Activated CD8-positive, alpha-beta memory T cell treated with anti-CD3 and anti-CD28 coated beads, Interleukin-2, amount 50 U/mL, for 24 hours (primary cell): ENCODE results near the gene TUT1.
A peak's percentile ranks its signal among the peaks of the same experiment; 100 is the strongest.
"Not testable (repeated sequence)": the region's sequence is repeated elsewhere in the genome, so short reads cannot be mapped to it uniquely, and the experiment has no call there.

Experiments used
- DNase-seq: peaks from one replicate; pipeline ENCODE4 v3.0.0-alpha.2; 2020; ENCODE audit errors: extremely low read depth

Gene TUT1

DNA sequence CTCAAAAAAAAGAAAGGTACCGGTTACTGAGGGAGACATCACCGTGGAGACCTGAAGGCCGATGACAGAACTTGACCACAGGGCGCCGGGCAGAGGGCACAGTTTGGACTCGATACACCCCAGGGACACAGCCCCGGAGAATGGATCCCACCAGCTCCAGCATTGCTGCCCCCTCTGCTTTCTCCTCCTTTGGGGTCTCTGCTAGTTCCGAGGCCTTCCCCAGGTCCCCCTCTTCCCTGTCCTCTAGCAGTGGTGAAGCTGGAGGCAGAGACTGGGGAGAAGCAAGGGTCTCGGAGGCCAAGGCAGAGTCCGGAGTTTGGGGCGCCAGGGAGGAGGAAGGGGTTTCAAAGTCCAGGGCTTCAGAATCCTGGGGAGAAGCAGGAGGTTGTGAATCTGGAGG lies 12.8 kb downstream of the TUT1 start:
- DNase-seq, result no peak

DNA sequence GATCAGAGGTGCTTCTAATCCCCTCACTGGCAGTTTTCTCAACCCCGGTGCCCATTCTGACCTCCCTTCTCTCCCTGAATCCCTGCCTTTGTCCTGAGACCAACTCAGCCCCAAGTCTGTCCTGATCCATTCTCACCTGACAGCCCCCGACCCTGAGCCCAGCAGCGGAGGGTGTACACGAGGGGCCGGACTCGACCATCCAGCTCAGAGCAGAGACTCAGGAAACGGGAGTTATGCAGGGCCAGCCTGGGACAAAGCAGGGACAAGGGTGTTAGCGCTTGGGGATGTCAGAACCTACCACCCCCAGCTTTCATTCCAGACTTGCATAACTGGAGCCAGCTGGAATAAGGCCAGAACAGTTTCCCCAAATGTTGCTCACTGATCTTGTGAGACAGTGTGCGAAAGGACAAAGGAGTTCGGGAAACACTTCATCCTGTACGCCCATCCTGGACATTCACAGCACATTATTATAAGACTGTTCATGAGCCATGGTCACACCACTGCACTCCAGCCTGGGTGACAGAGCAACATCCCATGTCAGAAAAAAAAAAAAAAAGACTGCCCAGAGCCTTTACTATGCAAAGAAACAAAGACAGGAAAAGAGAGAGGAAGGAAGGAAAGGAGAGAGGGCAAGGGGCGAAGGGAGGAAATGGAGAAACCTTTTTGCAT lies 14.1 kb downstream of the TUT1 start:
- DNase-seq, result no peak

DNA sequence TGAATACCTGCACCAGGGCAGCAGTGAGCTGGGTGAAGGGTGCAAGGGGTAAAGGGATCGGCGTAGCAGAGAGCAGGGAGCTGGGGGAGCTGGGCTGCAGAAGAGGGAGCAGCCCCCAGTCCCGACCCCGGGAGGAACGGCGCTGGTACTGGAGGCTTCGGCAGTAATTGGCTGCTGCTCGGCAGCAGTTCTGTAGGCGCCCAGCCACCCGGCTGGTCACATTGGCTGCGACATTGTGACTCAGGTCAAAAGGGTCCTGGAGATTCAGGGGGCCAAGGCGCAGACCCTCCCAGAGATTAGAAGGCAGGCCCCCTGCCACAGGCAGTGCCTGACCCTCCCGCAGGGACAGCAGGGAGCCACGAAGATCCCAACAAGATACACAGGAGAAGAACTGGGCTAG lies 15.5 kb downstream of the TUT1 start:
- no peak for DNase-seq

DNA sequence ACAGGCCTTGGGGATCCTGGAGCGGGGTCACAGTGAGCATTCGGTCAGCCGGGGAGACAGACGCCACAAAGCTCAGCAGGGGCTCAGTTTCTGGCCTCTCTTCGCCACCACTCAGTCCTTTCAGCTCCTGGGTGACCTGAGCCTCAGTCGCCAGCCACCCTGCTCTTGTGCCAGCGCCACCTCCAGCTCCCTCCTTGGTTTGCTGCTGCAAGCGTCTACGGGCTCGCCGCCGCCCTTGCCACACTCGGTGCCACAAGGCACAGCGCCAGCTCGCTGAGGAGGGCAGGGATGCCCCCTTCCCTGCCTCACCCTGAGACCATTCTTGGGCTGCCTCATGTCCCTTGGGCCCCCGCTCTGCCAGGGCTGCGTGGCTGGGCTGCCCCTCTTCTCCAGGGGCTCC lies 16.2 kb downstream of the TUT1 start:
- no peak for DNase-seq

DNA sequence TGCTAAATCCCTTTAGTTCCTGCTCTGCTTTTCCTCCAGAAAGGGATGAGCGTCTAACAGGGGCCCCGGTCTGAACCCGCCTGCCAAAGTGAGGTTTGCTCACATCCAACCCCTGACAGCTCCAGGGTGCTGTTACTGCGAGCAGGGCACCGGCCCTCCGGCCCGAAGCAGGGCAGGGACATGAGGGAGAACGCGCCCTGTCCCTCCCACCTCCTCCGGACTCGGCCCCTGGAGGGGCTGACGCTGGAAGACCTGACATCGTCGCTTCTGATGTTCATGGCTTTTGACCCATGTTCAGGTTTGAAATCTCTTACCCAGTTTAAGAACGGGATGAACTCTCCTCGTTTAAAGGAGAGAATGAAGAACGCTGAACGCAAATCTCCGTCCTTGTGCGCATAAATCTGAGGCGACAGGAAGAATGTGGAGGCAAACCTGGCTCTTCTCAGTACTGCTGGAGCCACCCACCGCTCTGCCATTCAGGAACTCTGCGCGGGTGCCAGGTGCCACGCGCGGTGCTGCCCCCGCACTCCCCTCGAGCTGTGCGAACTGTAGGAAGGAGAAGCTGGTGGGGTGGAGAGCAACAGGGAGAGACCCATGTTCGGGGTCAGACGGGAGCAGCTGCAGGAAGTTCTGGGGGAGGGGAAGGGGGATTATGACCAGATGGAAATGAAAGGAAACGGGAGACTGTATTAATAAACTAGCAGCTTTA lies 16.8 kb downstream of the TUT1 start:
- no peak for DNase-seq

DNA sequence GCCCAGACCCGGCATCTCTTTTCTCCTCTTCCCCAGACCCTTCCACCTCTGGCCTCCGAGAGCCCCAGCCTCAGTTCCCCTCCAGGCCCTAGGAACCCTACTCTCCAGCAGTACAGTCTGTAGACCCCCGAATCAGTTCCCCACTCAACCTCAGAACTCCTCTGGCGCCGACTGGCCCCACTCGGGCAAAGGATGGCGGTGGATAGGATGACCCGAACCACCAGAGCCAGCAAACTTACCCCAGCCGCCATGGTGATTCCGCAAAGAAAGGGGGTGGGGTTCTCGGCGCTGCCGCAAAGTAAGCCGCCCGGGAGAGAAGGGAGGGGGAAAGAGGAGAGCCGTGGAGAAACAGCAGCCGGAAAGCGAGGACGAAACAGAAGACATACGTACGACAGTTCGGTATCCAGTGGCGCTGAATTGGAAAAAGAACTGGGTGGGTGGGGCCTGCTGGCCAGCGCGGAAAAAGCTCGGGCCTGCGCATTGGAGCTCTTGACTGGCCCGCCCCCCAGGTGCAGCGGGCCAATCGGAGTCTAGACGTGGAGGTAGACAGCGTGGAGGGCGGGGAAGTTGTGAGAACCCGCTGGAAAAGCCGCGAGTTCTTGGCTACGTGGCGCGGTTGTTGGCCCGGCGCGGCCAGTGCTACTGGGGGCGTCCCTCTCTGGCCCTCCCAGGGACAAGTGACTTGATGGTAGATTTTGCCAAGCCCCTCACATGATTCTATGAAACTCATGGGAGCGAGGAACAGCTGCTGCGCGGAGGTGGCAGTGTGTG lies 17.5 kb downstream of the TUT1 start, which contains the start of gene EEF1G:
EEF1G (minus strand) TSS at position 300 of the 771 bp plus-strand sequence; CDS start at position 251, 49 bp downstream.
- DNase-seq, result peak; percentile 96

DNA sequence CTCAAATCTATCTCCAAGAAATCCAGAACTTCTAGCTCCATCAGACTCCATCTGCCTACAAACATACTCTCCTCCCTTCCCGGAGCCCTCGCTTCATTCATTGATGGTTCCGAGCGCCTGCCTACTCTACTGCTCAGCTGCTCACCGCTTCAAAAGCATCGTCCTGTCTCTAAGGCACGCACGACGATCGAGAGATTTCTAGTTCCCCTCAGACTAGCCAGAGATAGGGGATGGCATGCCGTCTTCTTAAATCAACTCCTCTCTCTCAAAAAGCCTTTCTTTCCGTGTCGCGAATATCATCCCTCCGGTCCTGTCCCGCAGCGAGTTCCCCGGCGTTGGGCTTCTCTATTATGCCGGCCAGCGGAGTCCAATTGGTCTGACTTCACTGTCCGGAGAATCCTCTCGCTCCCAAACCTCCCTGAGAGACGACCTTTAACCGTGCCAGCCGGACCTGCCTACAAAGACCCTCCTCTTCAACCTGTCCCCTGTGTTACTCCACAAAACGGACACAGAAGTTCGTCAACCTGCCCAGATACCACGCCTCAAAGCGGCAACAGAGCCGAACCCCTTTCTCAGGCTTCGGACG lies 18.2 kb downstream of the TUT1 start:
- DNase-seq, result no peak

DNA sequence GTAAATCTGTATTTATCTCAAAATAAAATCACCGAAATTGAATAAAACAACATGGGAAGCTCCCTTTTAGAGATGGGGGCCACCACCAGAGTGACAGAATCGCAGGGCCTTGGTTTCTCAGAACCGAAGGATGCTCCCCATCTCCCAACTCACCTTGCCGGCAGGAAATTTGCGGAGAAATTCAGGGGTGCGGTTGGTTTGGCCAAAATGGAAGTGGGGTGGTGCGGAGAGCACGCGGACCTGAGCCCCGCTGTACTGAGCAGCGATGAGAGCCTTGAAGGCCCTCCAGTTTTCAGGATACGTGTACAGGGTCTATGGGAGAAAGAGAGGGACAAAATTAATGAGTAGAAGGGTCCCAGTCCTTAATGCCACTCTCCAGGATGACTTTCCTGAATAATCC lies 18.9 kb downstream of the TUT1 start:
- no peak for DNase-seq

DNA sequence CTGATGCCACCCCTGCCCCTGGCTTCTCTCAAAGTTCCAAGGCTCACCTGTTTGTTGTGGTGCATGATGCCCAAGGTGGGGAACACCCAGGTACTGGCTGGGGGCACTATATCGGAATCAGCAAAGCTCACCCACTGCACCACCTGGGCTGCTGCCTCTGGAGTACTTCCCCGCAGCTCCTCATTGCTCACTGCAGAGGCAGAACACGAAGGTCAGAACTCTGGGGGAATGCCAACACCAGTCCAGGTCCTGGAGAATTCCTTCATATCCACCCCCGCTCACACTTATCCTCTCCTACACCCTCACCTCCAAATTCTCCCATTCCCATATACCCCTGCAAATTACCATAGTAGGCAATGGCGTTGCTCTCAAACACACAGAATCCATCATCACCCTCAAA lies 19.8 kb downstream of the TUT1 start:
- DNase-seq, result not testable (repeated sequence)

DNA sequence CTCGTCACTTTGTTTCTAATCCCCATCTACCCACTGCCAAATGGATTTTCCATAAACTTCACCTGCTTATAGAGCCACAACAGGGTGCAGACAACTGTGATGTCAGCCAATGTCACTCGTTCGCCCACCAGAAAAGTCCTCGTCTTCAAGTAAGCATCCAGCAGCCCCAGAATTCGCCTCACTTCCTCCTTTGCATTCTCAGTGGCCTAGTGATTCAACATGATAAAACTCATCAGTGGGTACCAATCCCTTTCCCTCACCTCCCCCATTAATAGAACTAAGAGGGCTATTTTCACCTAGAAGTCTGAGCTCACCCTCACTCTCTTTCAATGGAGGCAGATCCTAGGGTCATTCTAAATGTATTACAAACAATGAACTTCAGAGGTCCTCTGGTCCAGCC lies 20.4 kb downstream of the TUT1 start:
- not testable (repeated sequence) for DNase-seq

DNA sequence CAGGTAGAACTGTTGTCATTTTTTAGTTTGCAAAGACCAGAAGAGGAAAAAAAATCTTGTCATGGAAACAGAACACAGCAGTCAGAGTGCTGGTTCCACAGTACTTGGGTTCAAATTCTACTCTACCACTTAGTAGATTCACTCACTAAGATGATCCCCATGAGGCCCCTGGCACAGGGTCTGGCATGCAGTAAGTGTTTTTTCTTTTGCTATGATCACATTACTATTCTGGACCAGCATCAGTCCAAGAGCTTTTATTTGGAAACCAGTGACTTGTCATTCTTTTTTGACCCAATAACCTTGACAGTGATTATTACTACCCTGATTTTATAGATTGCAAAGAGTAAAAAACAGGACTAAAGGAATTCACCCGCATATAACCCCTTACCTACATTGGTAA lies 21.7 kb downstream of the TUT1 start:
- DNase-seq, result no peak

DNA sequence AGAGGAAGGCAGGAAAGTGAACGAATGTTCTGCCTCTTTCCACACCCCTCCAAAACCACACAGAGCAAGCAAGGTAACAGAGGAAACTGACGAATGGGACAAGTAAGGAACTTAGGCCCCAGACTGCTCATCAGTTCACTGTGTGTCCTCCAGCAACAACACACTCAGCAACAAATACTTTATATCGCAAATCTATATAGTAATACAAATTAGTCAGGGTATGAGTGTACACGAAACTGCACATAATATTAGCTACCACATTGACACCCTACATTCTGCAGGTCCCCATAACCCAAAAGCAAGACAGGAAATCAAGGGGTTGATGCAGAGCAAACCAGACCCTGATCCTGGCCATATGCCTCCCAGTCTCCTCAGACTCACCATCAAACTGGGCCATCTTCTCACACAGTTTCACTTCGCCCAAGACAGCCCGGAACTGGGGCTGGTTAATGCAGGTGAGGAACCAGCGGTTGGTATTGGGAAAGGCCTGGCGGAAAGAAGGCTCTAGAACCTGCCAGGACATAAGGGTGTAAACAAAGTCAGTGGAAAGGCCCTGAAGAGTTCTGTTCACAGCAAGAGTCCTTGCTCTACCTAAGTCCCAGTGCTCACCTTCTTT lies 24.2 kb downstream of the TUT1 start:
- no peak for DNase-seq

DNA sequence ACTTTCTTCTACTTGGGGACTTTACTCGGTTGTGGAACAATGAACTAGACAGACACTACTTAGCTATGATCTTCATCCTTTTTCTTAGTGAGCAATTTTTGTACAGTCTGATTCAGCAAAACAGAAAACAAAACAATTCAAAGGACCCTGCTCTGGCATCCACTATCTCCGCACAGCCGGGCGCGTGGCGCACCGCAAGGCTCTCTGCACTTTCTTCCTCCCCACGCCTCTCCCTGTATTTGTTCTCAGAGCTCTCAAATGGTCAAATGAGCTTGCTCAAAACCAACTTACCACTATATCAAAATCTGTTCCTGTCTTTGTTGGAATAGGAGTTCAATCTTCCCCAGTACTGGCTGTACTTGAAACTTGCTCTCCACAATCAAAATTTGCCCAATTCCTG lies 25.1 kb downstream of the TUT1 start:
- DNase-seq, result no peak

DNA sequence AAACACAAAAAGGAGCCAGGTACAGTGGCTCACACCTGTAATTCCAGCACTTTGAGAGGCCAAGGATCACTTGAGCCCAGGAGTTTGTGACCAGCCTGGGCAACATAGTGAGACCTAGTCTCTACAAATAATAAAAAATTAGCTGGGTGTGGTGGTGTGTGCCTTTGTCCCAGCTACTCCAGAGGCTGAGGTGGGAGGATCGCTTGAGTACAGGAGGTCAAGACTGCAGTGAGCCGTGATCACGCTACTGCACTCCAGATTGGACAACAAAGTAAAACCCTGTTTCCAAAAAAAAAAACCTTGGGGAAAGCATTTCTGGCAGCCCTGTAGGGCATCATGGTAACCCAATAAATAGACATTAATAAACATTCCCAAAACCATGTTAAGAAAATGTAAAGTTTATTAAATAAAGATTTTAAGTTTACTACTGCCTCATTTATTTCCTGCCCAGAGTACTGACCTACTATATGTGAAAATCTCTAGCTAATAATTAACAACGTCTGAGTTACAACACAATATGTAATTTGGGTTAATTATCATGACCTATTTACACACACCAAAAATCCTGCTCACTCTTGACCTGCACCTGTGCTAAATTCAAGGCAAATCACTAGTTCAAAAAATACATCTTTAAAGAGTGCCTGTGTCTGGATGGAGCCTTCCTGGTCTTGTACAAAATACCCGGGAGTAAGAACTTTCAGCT lies 26.1 kb downstream of the TUT1 start:
- DNase-seq, result no peak

DNA sequence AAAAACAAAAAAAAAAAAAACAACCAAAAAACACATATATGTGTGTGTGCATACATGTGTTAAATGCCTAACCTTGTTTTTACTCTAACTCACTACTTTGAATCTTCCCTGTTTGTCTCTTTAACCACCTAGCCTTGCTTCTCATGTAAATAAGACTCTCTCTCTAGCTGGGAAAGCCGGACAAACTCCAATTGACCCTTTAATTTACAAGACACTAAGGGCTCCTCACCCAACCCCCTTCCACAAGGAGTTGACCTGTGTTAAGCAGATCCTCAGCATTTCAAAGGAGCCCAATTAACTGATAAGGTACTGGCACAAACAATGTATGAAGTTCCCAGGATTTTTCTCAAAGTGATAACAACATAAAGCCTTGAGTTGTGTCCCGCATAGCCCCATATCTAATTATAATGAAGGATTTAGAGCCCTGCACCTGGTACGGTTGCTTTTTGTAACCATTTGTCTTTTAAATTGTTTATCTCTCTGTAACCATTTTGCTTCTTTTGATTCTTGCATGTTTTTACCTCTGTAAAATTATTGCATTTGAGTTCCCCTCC lies 29.6 kb downstream of the TUT1 start:
- not testable (repeated sequence) for DNase-seq

DNA sequence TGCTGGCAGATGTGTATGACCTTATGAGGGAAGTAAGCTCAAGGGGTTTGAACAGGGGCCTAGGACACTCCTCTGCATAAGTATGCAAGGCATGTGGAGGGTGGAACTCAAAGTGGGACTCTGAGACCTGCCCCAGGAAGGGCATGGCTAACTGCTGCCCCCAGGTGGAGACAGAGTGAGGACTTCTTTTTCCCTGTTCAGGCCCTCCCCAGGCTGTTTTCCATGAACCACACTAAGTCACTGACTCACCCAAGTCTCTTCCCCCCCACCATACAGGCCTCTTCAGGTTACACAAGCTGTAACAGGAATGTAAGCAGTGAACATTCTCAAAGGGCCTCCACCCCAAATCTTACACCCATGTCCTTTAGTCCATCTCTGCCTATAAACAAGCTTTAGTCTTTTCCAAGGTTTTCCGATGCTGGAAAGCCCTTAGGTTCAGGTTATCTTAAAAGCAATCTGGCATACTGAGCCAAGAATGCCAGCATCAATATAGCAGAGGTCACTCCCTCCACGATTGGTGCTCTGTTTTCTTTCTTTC lies 30.7 kb downstream of the TUT1 start:
- DNase-seq, result no peak

DNA sequence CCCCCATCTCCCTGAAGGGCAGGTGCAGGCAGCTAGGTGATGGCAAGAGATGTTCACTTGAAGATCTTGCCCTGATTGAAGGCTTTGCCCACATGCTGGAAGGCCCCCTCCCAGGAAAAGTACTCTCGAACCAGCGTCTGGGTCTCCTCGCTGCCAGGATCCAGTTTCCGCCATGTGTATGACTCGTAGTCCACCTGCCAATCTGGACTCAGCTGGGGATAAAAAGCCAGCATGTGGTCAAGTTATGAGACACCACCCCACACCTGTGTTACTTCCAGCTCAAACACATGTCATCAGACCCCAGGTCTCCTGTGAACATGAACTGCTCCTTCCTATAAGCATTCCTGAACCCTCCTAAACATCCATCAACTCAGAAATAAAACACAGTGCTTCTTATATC lies 31.7 kb downstream of the TUT1 start:
- DNase-seq, result not testable (repeated sequence)

DNA sequence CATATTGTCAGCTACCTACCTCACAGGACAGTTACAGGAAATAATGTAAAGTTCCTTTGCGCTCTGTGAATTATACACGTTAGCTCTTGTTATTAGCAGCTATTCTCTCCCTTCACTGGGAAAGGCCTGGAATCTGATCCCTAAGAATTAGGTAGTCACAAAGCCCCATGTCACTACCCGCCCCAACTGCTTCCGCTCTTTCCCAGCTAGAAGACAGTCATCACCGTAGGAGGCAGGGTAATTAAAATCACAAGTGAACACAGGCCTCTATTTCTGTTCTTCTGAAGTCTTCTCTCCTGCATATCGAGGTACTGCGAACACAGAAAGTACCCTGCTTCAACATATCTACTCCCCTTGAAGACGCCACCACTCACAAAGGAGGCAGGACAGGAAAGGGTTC lies 32.1 kb downstream of the TUT1 start:
- no peak for DNase-seq

DNA sequence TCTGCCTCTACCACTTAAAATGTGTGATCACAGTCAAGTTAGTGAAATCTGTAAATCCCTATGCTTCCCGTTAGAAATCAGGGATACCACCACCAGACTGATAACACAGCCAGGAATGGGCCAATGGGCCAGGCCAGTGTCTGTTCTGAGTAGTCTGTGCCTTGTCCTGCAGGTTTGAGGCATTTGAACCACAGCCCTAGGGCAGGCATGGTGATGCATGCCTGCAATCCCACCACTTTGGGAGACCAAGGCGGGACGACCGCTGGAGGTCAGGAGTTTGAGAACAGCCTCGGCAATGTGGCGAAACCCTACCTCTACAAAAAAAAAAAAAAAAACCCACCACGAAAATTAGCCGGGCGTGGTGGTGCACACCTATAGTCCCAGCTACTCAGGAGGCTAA lies 32.7 kb downstream of the TUT1 start:
- no peak for DNase-seq

DNA sequence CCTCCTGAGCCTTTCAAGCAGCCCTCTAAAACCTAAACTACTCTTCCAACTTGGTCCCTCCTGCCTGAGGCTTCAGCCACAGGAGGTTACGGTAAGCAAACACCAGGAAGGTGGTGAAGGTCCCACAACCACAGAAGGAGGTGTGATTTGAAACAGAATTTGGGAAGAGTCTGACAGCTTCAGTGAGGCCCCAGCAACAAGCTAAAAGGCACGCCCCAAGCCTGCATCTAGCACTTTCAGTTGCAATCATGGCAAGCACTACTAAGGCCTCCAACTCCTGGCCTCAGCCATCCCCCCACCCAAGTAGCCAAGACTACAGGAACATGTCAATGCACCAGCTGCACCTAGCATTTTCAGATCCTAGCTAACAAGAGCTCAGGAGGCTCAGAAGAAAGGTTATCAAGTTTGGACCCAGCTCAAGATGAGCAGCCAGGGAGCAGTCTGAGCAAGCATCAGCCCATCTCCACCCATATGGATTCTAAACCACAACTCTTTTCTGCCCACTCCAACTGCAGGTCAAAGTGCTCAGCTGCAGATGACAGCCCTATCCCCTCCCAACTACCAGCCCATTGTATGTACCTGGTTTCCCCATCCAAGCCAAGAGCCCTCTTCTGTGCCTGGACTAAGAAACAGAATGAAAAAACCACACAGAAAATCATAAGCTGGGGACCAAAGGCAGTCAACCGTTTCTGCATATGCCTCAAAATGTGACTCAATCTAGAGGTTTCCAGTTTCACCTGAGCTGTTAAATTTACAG lies 34.3 kb downstream of the TUT1 start:
- DNase-seq, result no peak
